GM23338 (cell line): Measurements from ENCODE around the gene MR1. TPM values are rescaled to one million over a fixed set of nuclear protein-coding genes. Genes with fewer than 3 reads are reported as not detected.

Experiments used
- ATAC-seq: fragments of 200-7000 bp; cut with Tn5 transposase; 3 replicates; pipeline ENCODE4 v1.9.1; 2020
- DNase-seq: peaks from one replicate; pipeline ENCODE4 v3.0.0-alpha.2; 2015; ENCODE audit warnings: low spot score
- H2AFZ ChIP-seq: fragments of 200-600 bp; sonication (generic); 2 replicates; pipeline ENCODE4 v1.8.0; 2016; ENCODE audit warnings: antibody characterized with exemption, mild to moderate bottlenecking, moderate library complexity
- H3F3A ChIP-seq: fragments of 200-600 bp; sonication (generic); replicated peaks from 2 replicates; pipeline ENCODE4 v1.8.0; 2017; ENCODE audit warnings: antibody characterized with exemption, mixed run types, low read depth
- H3K27ac ChIP-seq: fragments of 200-600 bp; sonication (generic); 2 replicates; pipeline ENCODE4 v1.6.1; 2016; ENCODE audit warnings: low read depth
- H3K27me3 ChIP-seq: fragments of 200-600 bp; sonication (generic); 2 replicates; pipeline ENCODE4 v1.8.0; 2016; ENCODE audit warnings: mild to moderate bottlenecking, mixed run types, moderate library complexity; ENCODE audit not compliant: insufficient read depth
- H3K36me3 ChIP-seq: fragments of 200-600 bp; sonication (generic); 2 replicates; pipeline ENCODE4 v1.8.0; 2016; ENCODE audit warnings: mild to moderate bottlenecking; ENCODE audit not compliant: insufficient read depth
- H3K4me1 ChIP-seq: fragments of 200-600 bp; sonication (generic); 2 replicates; pipeline ENCODE4 v1.8.0; 2016; ENCODE audit warnings: mild to moderate bottlenecking, moderate library complexity; ENCODE audit not compliant: insufficient read depth
- H3K4me2 ChIP-seq: fragments of 200-600 bp; sonication (generic); 2 replicates; pipeline ENCODE4 v1.7.1; 2017; ENCODE audit warnings: mixed run types
- H3K4me3 ChIP-seq: fragments of 200-600 bp; sonication (generic); 2 replicates; pipeline ENCODE4 v1.6.1; 2016; ENCODE audit warnings: mixed run types
- H3K79me2 ChIP-seq: fragments of 200-600 bp; sonication (generic); replicated peaks from 2 replicates; pipeline ENCODE4 v1.8.0; 2017; ENCODE audit warnings: mild to moderate bottlenecking; ENCODE audit not compliant: insufficient read depth
- H3K9me2 ChIP-seq: fragments of 200-600 bp; sonication (generic); 2 replicates; pipeline ENCODE4 v1.8.0; 2017; ENCODE audit not compliant: insufficient read depth
- H4K20me1 ChIP-seq: fragments of 200-600 bp; sonication (generic); replicated peaks from 2 replicates; pipeline ENCODE4 v1.8.0; 2017; ENCODE audit warnings: mild to moderate bottlenecking; ENCODE audit not compliant: insufficient read depth
- H3K27ac Mint-ChIP-seq: 2 replicates; pipeline ENCODE4 v1.8.0; 2020; ENCODE audit warnings: inconsistent platforms, mild to moderate bottlenecking, moderate library complexity, mixed read lengths
- H3K27me3 Mint-ChIP-seq: 3 replicates; pipeline ENCODE4 v1.8.0; 2022; ENCODE audit warnings: low read depth, mild to moderate bottlenecking, moderate library complexity, mixed read lengths, inconsistent platforms; ENCODE audit not compliant: insufficient read depth, poor library complexity
- H3K36me3 Mint-ChIP-seq: 3 replicates; pipeline ENCODE4 v1.8.0; 2021; ENCODE audit warnings: low read depth, mild to moderate bottlenecking, inconsistent platforms, moderate library complexity, mixed read lengths
- H3K4me1 Mint-ChIP-seq: 3 replicates; pipeline ENCODE4 v1.8.0; 2020; ENCODE audit warnings: mild to moderate bottlenecking, inconsistent platforms, mixed read lengths
- H3K4me3 Mint-ChIP-seq: 3 replicates; pipeline ENCODE4 v1.8.0; 2021; ENCODE audit warnings: moderate library complexity, mild to moderate bottlenecking, inconsistent platforms, mixed read lengths
- H3K9me3 Mint-ChIP-seq: 3 replicates; pipeline ENCODE4 v1.8.0; 2020; ENCODE audit warnings: moderate library complexity, mild to moderate bottlenecking, inconsistent platforms, mixed read lengths
- CREB1 ChIP-seq: fragments of 250-450 bp; sonication (Bioruptor Pico); IDR thresholded peaks from 2 replicates; pipeline ENCODE4 v1.5.0; 2020; ENCODE audit warnings: low read depth, mild to moderate bottlenecking, moderate library complexity
- CTCF ChIP-seq, 2 experiments: fragments of 200-600 bp in 1 of 2; sonication (generic) in 1 of 2; conservative IDR thresholded peaks; 2 replicates each; pipeline versions ENCODE4 v1.5.1 to v1.6.1; 2016 to 2017; ENCODE audit warnings: antibody characterized with exemption in 2 of 2, low read depth in 2 of 2, mild to moderate bottlenecking in 2 of 2, moderate library complexity in 1 of 2
- ETS1 ChIP-seq: IDR thresholded peaks from 2 replicates; pipeline ENCODE4 v1.6.1; 2016; ENCODE audit warnings: antibody characterized with exemption
- EZH2 ChIP-seq: fragments of 200-600 bp; sonication (generic); IDR thresholded peaks from one replicate; pipeline ENCODE4 v1.8.0; 2017; ENCODE audit warnings: antibody characterized with exemption, mild to moderate bottlenecking, low read depth; ENCODE audit not compliant: unreplicated experiment
- EZH2phosphoT487 ChIP-seq: fragments of 200-600 bp; sonication (generic); IDR thresholded peaks from one replicate; pipeline ENCODE4 v1.8.1; 2018; ENCODE audit warnings: antibody characterized with exemption; ENCODE audit not compliant: unreplicated experiment
- JUNB ChIP-seq: IDR thresholded peaks from one replicate; pipeline ENCODE4 v1.6.1; 2016; ENCODE audit warnings: antibody characterized with exemption; ENCODE audit not compliant: unreplicated experiment
- NANOG ChIP-seq: IDR thresholded peaks from 2 replicates; pipeline ENCODE4 v1.6.1; 2016; ENCODE audit warnings: antibody characterized with exemption, borderline replicate concordance
- POLR2AphosphoS5 ChIP-seq: IDR thresholded peaks from 2 replicates; pipeline ENCODE4 v1.6.1; 2016; ENCODE audit warnings: antibody characterized with exemption, low read depth
- REST ChIP-seq: IDR thresholded peaks from one replicate; pipeline ENCODE4 v1.6.1; 2018; ENCODE audit warnings: antibody characterized with exemption; ENCODE audit not compliant: unreplicated experiment
- STAT1 ChIP-seq: IDR thresholded peaks from one replicate; pipeline ENCODE4 v1.6.1; 2016; ENCODE audit warnings: antibody characterized with exemption; ENCODE audit not compliant: unreplicated experiment
- ZNF114 ChIP-seq: fragments of 250-450 bp; sonication (Bioruptor Pico); IDR thresholded peaks from 2 replicates; pipeline ENCODE4 v1.5.0; 2020; ENCODE audit warnings: mild to moderate bottlenecking, moderate library complexity
- ZNF462 ChIP-seq: fragments of 250-450 bp; sonication (Bioruptor Pico); IDR thresholded peaks from 2 replicates; pipeline ENCODE4 v1.5.0; 2020; ENCODE audit warnings: mild to moderate bottlenecking, moderate library complexity
- polyA plus RNA-seq: library from polyadenylated mRNA; unstranded; fragments of >200 nt; fragmentation: Nextera tagmentation; extraction: Ambion mirVana; gene quantifications from 2 replicates; pipeline ENCODE4 v1.2.1, GENCODE V29; 2016
- total RNA-seq: library from RNA; depleted of rRNA; stranded (reverse); fragments of >200 nt; shearing (Covaris generic); gene quantifications from 2 replicates; pipeline ENCODE4 v1.2.3, GENCODE V29; 2014

The MR1 gene
- total and polyA plus RNA-seq, 2 experiments from 2014 or later: 0.18 TPM; not detected in 1

- peaks cover 15% of the 10 kb centered on the region for H3K4me1 ChIP-seq
- no peak for ATAC-seq
- no peaks in the 10 kb centered on the region for H3K36me3 ChIP-seq
- no peak for TF ChIP-seq REST
- no peak for TF ChIP-seq NANOG
- no peak for TF ChIP-seq POLR2AphosphoS5
- TF ChIP-seq JUNB: no peak
- no peak for TF ChIP-seq STAT1
- no peak for TF ChIP-seq EZH2phosphoT487
- TF ChIP-seq CREB1 (CRISPR knock-in tag): no peak
- TF ChIP-seq CTCF (conservative IDR thresholded peaks at IDR 0.05; ENCODE audit: low read depth in 2 of 2): no peak
- TF ChIP-seq EZH2: no peak
- TF ChIP-seq ETS1: no peak
- TF ChIP-seq ZNF462 (CRISPR knock-in tag): no peak
- no peak for TF ChIP-seq ZNF114 (CRISPR knock-in tag)
- H3K9me2 ChIP-seq: no peaks in the 10 kb centered on the region
- H3K4me1 Mint-ChIP-seq: peaks cover 15% of the 10 kb centered on the region
- H3K27ac ChIP-seq: no peak overlapping the region
- no peak overlapping the region for H3K4me2 ChIP-seq
- no peak overlapping the region for H3K27ac Mint-ChIP-seq
- H3K79me2 ChIP-seq: peaks cover 17% of the 10 kb centered on the region
- H3K4me3 Mint-ChIP-seq: no peak overlapping the region
- no peak for DNase-seq
- H3K36me3 Mint-ChIP-seq: peaks cover 10% of the 10 kb centered on the region
- H3F3A ChIP-seq: peaks cover 4% of the 10 kb centered on the region; the same call in 1 of the 2 replicates
- peaks cover 56% of the 10 kb centered on the region for H3K27me3 ChIP-seq
- no peak overlapping the region for H3K4me3 ChIP-seq
- H4K20me1 ChIP-seq: peaks cover 17% of the 10 kb centered on the region
- no peaks in the 10 kb centered on the region; the same call in 2 of the 3 replicates for H3K9me3 Mint-ChIP-seq
- H3K27me3 Mint-ChIP-seq: peaks cover 23% of the 10 kb centered on the region
- H2AFZ ChIP-seq: no peak overlapping the region
Measured at GRCh38 chr1:181086926-181087325, 53.1 kb downstream of the MR1 start.
